ENCODE results near the gene TEX29.

The TEX29 gene

DNA sequence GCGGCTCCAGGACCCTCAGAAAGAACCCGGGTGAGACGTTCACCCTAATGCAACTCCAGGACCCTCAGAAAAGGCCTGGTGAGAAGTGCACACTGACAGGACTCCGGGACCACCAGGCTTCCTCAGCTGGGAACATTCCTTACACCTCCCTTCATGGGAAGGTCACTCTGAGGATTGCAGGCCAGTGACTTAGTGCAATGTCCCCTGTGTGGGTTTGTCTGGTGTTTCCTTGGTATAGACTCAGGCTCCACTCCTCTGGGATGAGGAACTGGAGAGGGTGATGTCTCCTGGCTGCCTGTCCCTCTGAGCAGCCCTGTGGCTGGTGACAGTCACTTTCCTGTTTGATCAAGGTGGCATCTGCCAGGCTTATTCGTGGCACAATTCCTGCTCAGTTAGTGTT is 49.7 kb downstream of the TEX29 start:
- Histone ChIP-seq H3K79me2 (ENCODE audit: insufficient read depth, low read depth) (no peaks in the 10 kb centered on the region), H3K4me3 (IDR thresholded peaks at IDR 0.05; ENCODE audit: insufficient read depth, low read depth, low read length) (no peak overlapping the region), H2AFZ (ENCODE audit: low read depth) (no peak overlapping the region), H3K27me3 (ENCODE audit: insufficient read depth, low read depth) (no peaks in the 10 kb centered on the region), H4K20me1 (ENCODE audit: insufficient read depth) (no peaks in the 10 kb centered on the region), H3K27ac (no peak overlapping the region), H3K4me2 (no peak overlapping the region), H3K4me1 (ENCODE audit: low read depth, poor library complexity, severe bottlenecking) (no peaks in the 10 kb centered on the region), H3K36me3 (ENCODE audit: insufficient read depth) (no peaks in the 10 kb centered on the region), H3K9ac (no peak overlapping the region)
- TF ChIP-seq, protein P1, sequence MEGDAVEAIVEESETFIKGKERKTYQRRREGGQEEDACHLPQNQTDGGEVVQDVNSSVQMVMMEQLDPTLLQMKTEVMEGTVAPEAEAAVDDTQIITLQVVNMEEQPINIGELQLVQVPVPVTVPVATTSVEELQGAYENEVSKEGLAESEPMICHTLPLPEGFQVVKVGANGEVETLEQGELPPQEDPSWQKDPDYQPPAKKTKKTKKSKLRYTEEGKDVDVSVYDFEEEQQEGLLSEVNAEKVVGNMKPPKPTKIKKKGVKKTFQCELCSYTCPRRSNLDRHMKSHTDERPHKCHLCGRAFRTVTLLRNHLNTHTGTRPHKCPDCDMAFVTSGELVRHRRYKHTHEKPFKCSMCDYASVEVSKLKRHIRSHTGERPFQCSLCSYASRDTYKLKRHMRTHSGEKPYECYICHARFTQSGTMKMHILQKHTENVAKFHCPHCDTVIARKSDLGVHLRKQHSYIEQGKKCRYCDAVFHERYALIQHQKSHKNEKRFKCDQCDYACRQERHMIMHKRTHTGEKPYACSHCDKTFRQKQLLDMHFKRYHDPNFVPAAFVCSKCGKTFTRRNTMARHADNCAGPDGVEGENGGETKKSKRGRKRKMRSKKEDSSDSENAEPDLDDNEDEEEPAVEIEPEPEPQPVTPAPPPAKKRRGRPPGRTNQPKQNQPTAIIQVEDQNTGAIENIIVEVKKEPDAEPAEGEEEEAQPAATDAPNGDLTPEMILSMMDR (conservative IDR thresholded peaks at IDR 0.05; ENCODE audit: low read depth, low read length): no peak

DNA sequence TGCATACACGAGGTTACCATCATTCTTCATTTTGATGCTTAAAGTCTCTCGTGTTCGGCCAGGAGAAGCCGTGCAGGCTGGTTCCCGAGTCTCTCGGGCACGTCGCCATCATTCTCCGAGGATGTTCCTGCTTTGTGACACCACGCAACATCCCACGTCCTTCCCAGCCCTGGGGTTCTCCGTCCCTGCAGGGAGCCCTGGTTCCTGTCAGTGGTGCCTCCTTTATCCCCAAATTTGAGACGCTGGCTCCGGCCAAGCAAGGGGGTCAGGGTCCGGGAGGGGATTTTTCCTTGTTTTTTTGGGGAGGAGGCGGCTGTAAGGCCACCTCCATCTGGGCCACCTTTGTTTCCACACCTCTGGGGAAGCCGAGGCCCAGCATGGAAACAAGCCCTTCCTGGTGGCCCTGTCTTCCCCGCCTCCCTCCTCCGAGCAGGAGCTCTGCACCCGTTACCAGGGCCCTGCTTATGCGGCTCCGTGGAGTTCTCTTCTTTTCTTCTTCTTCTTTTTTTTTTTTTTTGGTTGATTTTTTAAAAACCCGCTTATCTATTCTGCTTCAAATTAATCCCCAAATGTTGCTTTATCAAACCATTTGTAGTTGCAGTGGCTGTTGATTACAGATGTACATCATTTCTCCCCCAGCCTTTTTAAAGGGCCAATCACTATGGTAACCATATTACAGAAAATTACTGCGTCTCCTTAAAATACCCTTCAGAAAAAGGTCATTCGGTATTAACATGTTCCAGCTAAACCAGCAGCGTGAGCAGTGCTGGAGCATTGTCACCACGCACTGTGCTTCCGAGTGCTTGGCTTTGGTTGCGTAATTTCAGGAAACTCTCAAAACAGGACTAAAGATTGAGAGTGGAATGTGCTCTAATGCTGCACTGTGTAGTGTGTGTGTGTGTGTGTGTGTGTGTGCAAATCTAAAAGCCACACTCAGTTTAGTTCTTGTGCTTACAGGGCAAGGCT is 50.4 kb downstream of the TEX29 start:
- TF ChIP-seq, protein P1 (conservative IDR thresholded peaks at IDR 0.05; ENCODE audit: low read depth, low read length): no peak
- H3K4me1 ChIP-seq (ENCODE audit: low read depth, poor library complexity, severe bottlenecking): no peaks in the 10 kb centered on the region
- no peak overlapping the region for H2AFZ ChIP-seq (ENCODE audit: low read depth)
- no peaks in the 10 kb centered on the region for H3K27me3 ChIP-seq (ENCODE audit: insufficient read depth, low read depth)
- H3K79me2 ChIP-seq (ENCODE audit: insufficient read depth, low read depth): no peaks in the 10 kb centered on the region
- no peaks in the 10 kb centered on the region for H4K20me1 ChIP-seq (ENCODE audit: insufficient read depth)
- no peak overlapping the region for H3K4me3 ChIP-seq (IDR thresholded peaks at IDR 0.05; ENCODE audit: insufficient read depth, low read depth, low read length)
- H3K4me2 ChIP-seq: no peak overlapping the region
- H3K36me3 ChIP-seq (ENCODE audit: insufficient read depth): no peaks in the 10 kb centered on the region
- H3K9ac ChIP-seq: no peak overlapping the region
- H3K27ac ChIP-seq: no peak overlapping the region

DNA sequence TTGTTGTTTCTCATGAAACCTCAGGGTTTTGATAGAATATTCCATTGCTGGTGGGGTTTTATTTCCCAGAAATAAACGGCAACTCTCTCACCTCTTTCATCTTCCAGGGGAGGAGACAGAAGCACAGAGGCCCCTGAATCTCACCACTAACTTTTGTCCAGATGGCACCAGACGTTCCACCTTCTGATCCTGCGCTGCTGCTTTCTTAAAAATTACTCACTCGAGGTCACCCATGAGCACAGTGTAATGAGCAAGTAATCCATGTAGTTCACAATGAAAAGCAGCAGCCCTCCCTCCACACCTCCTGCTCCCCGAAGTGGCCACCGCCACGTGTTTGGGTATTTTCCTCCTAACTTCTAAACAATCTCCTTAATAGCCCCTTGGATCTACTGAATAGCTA is 51.3 kb downstream of the TEX29 start:
- H3K4me3 ChIP-seq (IDR thresholded peaks at IDR 0.05; ENCODE audit: insufficient read depth, low read depth, low read length): no peak overlapping the region
- H3K4me2 ChIP-seq: no peak overlapping the region
- no peaks in the 10 kb centered on the region for H3K79me2 ChIP-seq (ENCODE audit: insufficient read depth, low read depth)
- no peak overlapping the region for H3K9ac ChIP-seq
- no peak overlapping the region for H2AFZ ChIP-seq (ENCODE audit: low read depth)
- no peaks in the 10 kb centered on the region for H4K20me1 ChIP-seq (ENCODE audit: insufficient read depth)
- no peaks in the 10 kb centered on the region for H3K4me1 ChIP-seq (ENCODE audit: low read depth, poor library complexity, severe bottlenecking)
- no peak overlapping the region for H3K27ac ChIP-seq
- H3K36me3 ChIP-seq (ENCODE audit: insufficient read depth): no peaks in the 10 kb centered on the region
- H3K27me3 ChIP-seq (ENCODE audit: insufficient read depth, low read depth): no peaks in the 10 kb centered on the region
- TF ChIP-seq, protein P1 (conservative IDR thresholded peaks at IDR 0.05; ENCODE audit: low read depth, low read length): no peak

DNA sequence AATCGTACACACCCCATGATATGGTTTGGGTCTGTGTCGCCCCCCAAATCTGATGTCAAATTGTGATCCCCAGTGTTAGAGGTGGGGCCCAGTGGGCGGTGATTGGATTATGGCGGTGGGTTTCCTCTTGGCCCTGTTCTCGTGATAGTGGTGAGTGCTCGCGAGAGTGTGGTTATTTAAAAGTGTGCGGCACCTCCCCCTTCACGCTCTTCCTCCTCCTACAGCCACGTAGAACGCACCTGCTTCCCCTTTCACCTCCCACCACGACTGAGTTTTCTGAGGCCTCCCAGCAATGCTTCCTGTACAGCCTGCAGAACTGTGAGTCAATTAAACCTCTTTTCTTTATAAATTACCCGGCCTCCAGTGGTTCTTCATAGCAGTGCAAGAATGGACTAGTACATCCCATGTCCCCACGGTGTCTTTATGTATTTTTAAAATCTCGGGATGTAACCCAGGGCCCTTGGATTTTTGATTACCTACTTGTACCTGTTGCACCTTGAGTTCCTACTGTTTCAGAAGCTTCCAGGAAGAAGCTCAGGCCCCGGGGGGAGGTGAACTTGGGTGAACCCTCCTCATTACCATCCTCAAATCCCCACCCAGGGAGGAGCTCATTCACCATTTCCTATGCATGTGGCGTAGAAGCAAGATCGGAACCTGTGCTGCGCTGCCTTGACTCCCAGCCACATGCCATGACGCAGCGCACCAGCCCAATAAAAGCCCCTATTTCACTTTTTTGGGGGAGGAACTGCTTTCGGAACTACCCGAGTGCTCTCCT is 52.4 kb downstream of the TEX29 start:
- Histone ChIP-seq H2AFZ (ENCODE audit: low read depth) (no peak overlapping the region), H3K36me3 (ENCODE audit: insufficient read depth) (no peaks in the 10 kb centered on the region), H3K27me3 (ENCODE audit: insufficient read depth, low read depth) (no peaks in the 10 kb centered on the region), H3K27ac (no peak overlapping the region), H3K79me2 (ENCODE audit: insufficient read depth, low read depth) (no peaks in the 10 kb centered on the region), H4K20me1 (ENCODE audit: insufficient read depth) (no peaks in the 10 kb centered on the region), H3K4me2 (no peak overlapping the region), H3K9ac (no peak overlapping the region), H3K4me3 (IDR thresholded peaks at IDR 0.05; ENCODE audit: insufficient read depth, low read depth, low read length) (no peak overlapping the region), H3K4me1 (ENCODE audit: low read depth, poor library complexity, severe bottlenecking) (no peaks in the 10 kb centered on the region)
- TF ChIP-seq, protein P1 (conservative IDR thresholded peaks at IDR 0.05; ENCODE audit: low read depth, low read length): no peak

Measured in KMS-11 (cell line).